ENCODE data around the gene DOHH.
"Not testable (repeated sequence)": the region's sequence is repeated elsewhere in the genome, so short reads cannot be mapped to it uniquely, and the experiment has no call there.

The DOHH gene

GRCh38 chr19:3518659-3519058, 18.2 kb upstream of the DOHH start:
- DNase-seq: no peak

DNA sequence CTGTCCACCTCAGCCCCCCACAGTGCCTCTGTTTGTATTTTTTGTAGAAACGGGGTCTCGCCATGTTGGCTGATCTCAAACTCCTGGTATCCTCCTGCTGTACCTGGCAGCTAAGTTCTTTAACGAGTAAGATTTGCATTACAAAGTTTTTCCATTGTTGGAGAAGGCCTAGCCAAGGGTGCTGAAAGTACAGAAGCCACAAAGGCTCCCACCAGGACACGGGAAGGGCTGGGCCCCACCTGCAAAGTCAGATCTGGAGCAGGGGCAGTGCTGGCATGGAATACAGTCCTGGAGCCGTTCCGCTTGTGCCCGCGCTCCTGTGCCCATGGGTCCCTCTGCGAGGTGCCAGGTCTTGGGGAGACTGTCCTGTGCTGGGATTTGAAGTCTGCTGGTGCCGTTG, 17.8 kb upstream of the DOHH start:
- no peak for DNase-seq

DNA sequence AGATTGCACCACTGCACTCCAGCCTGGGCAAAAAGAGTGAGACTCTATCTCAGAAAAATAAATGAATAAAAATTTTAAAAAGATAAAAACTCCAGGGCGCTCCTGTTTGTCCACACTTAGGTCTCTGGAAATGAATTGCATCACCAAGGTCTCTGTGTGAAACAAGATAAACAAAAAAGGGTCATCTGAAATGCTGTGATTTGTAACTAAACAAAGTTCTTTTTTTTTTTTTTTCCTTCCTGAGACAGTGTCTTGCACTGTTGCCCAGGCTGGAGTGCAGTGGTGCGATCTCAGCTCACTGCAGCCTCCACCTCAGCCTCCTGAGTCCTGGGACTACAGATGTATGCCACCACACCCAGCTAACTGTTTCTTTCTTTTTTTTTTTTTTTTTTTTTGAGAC, 17.2 kb upstream of the DOHH start:
- DNase-seq: no peak

DNA sequence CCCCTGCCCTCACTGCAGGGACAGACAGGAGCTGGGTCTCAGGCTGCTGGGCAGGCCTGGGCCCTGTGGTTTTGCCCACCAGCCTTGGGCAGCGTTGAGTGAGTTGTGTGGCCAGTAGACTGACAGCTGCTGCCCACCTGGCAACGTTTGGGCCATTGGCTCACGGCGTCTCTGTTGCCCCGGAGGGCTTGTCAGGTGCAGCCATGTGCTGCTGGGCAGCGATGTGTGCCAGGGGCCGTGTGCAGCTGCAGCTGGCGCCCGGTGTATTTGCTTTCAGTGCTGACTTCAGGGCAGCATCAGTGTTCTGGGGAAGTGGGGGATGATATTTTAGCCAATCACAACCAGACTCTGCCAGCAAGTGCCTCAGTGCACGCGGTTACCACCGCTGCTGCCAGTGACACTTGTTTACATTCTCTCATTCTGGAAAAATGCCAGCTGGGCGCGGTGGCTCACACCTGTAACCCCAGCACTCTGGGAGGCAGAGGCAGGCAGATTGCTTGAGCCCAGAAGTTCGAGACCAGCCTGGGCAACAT, 16.3 kb upstream of the DOHH start:
- DNase-seq: peak; percentile 45

DNA sequence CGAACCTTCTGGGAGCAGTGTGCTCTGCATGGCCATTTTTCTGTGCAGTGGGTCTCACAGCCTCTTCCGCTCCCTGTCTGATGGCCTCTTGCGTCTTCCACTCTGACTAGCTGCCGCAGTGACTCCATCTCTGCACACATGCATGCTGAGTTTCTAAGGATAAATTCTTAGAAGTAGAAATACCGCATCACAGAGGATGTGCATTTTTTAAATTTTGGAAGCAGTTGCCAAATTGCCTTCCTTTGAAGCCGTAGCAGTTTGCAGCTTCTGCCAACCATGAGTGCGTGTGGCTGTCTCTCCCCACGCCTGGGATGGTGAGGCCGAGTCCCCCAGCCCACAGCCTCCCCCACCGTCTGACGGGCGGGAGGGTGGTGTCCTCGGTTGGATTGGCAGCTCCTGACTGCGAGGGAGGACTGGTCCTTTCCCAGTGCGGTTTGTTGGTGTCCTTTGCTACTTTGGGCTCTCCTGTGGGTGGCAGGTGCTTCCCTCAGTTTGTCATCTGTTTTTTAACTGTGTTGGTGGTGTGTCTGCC, 15.5 kb upstream of the DOHH start:
- no peak for DNase-seq

- DNase-seq: no peak
These were observed 14.5 kb upstream of the DOHH start for GRCh38 chr19:3514930-3515329.

- DNase-seq: no peak
These were observed 13.0 kb upstream of the DOHH start for GRCh38 chr19:3513229-3514140.

DNA sequence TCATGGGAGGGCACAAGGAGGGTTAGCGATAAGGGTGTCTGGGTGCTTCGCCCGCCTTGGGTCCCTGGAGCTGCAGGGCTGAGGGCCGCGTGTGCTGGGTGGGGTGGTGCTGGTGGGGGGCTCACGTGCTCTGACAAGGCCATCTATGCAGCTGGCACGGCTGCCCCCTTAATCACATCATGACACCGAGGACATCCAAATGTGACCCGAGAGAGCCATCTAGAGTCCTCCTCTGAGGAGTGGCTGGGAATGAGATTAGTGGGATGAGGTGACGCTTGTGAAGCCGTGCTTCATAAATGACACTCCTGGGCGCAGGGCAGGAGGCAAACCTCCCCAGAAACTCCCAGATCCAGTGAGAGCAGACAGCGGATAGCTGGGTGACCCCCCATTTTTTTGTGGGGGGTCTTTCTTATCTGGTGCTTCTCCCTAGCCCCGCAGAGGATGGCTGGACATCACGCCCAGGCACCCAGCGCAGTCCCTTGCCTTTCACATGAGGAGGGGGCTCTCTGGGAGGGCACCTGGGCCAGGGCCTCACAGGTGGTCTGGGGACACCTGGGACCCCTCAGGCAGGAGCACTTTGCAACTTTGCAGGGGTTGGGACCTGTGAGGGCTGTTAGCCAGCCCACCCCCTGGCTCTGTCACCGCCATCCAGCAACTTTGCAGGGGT, 12.2 kb upstream of the DOHH start:
- DNase-seq: no peak

DNA sequence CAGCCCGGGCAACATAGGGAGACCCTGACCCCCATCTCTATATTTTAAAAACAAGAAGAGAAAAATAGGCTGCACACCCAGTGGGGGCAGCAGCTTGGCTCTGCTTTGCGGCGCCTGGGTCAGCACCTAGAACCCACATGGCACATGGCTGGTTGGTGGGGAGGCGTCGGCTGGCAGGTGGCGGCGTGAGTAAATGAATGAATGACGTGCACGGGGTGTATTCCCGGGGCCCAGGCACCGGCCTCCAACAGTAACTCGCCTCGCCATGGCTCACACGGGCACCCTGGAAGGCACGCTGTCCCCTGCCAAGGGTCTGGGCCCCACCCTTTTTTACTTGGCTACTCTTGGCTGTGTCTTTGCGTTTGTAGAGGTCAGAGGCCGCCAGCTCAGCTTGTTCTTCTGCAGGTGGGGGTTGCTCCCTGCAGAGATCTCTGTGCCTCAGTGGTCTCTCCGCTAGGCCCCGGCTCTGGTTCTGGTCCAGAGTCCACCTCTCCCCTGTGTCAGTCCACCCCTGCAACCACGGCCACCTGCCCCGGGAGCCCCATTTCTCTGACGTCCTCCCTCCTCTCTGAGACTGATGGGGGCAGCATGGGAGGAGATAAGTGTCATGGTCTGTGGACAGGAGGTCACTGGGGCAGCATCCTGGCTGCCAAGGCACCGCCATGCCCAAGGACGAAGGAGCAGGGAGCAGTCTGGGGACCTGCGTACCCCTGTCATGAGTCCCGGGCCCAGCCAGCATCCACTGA, 11.2 kb upstream of the DOHH start:
- no peak for DNase-seq

DNA sequence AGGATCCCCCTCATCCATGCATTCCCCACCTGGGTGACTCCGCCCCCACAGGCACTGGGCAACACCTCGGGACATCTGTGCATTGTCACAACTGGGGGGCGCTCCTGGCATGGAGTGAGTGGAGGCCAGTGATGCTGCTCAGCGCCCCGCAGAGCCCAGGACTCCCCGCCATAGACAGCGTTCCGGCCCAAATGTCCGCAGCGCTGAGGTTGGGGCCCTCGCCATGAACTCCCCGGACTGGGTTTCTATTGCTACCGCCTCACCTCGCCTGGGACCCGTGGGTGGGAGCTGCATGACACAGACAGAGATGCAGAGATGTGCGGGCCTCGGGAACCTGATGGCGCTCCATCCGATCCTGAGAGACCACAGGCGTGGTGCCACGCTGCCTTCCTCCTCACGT, 10.3 kb upstream of the DOHH start:
- no peak for DNase-seq

DNA sequence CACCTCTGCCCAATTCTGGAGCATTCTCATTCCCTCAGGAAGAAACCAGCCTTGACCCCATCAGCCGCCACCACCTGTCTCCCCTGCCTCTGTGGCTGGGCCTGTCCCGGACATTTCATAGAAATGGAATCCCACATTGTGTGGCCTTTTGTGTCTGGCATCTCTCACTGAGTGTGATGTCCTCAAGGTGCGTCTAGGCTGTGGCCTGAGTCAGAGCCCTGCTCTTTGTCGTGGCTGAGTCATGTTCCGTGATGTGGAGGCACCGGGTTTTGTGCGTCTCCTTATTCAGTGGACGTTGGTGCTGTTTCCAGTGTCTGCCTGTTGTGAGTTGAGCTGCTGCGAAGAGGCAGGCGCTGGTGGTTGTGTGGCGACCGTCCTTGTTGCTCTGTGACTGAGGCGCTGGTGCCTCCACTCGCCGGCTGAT, 9.1 kb upstream of the DOHH start:
- DNase-seq: peak; percentile 68

- peak; percentile 47 for DNase-seq
These were observed 8.5 kb upstream of the DOHH start for GRCh38 chr19:3508771-3509535.

- not testable (repeated sequence) for DNase-seq
These were observed 7.7 kb upstream of the DOHH start for GRCh38 chr19:3508121-3508661.

DNA sequence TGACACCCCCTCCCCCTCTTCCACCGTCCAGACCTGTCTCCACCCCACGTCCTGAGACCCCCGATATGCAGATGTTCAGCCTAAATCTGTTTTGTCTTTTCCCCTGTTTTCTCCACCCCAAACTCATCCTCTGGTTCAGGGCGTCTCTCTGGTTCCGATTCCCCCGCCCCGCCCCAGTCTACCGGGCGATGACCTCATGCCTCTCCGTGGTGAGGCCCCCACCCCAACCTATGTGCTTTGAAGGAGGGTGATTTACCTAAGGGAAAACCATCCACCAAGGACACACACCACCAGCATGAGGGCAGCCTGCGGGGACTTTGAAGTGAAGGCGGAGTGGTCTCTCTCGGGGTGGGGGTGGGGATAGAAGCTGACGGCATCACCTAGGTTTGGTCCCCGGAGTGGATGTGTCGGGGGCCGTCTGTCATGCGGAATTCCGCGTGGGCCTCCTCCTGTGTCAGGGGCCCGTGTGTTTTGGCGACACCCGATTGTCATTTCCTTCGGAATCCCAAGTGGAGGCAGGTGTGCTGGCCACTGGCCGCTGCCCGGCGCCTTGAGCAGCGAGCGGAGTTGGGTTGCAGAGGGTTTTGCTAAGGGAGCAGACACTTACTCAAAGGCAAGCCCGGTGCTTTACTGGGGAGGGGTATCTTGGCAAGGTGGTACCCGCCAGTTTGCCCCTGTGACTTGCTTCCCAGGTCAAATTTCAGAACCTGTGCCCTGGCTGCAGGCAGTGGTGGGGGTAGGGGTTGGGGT, 7.1 kb upstream of the DOHH start:
- peak; percentile 52 for DNase-seq

GRCh38 chr19:3506384-3507340, 6.2 kb upstream of the DOHH start:
- peak; percentile 49 for DNase-seq

- peak; percentile 99 for DNase-seq
These were observed 5.3 kb upstream of the DOHH start, which contains the start of gene FZR1 for GRCh38 chr19:3505598-3506383. Gene FZR1 (plus strand): TSS chr19:3506311. CDS start chr19:3522990, 16,679 bp downstream.

DNA sequence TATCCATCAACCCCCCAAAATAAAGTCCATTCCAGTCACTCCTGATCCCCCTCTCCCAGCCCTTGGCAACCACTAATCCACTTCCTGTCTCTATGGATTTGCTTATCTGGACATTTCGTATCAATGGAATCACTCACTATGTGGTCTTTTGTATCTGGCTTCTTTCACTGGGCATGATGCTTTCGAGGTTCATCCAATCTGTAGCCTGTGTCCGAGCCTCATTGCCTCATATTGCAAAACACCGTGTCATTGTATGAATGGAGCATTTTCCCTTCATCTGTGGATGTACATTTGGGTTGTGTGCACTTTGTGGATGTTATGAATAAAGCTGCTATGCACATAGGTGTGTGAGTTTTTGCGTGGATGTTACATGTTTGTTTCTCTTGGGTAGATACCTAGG, 4.3 kb upstream of the DOHH start:
- no peak for DNase-seq

- no peak for DNase-seq
These were observed 2.6 kb upstream of the DOHH start for GRCh38 chr19:3503036-3503572.

- no peak for DNase-seq
These were observed 1.3 kb upstream of the DOHH start for GRCh38 chr19:3501780-3502179.
